Psoas muscle (tissue), 8 donors: Measurements from ENCODE around the gene BRI3. TPM values are rescaled to one million over a fixed set of nuclear protein-coding genes. Genes with fewer than 3 reads are reported as not detected.

Experiments used
- ATAC-seq, 4 donors: fragments of 200-7000 bp; cut with Tn5 transposase; one replicate each; pipeline ENCODE4 v1.9.1; 2020; ENCODE audit warnings: moderate library complexity in 3 of 4, mild to moderate bottlenecking in 2 of 4
- DNase-seq, 2 donors: peaks; one replicate each; pipeline ENCODE4 v3.0.0-alpha.2; 2020
- H3K27ac ChIP-seq: fragments of 200-600 bp; one replicate; pipeline ENCODE4 v1.8.0; 2022
- H3K27me3 ChIP-seq, 3 donors: fragments of 200-600 bp in 1 of 3; one replicate each; pipeline versions ENCODE4 v1.6.1 to v1.8.0; 2013 to 2022; ENCODE audit warnings: low read length in 2 of 3, mild to moderate bottlenecking in 2 of 3, moderate library complexity in 1 of 3; ENCODE audit not compliant: insufficient read depth in 3 of 3
- H3K36me3 ChIP-seq, 2 donors: fragments of 200-600 bp in 1 of 2; one replicate each; pipeline versions ENCODE4 v1.6.1 to v1.8.0; 2013 to 2022; ENCODE audit warnings: low read depth in 1 of 2, mild to moderate bottlenecking in 1 of 2, moderate library complexity in 1 of 2; ENCODE audit not compliant: insufficient read depth in 1 of 2
- H3K4me1 ChIP-seq: fragments of 200-600 bp; one replicate; pipeline ENCODE4 v1.8.0; 2022
- H3K4me3 ChIP-seq: fragments of 200-600 bp; one replicate; pipeline ENCODE4 v1.8.0; 2022; ENCODE audit warnings: mild to moderate bottlenecking
- H3K9me3 ChIP-seq: fragments of 200-600 bp; one replicate; pipeline ENCODE4 v1.8.0; 2022
- CTCF ChIP-seq: fragments of 200-600 bp; IDR thresholded peaks from one replicate; pipeline ENCODE4 v1.8.0; 2022; ENCODE audit warnings: antibody characterized with exemption
- WGBS, 3 donors: extraction: QIAGEN DNeasy Blood & Tissue Kit; methylation state at CpG; one replicate each; pipeline versions ENCODE4 v1.1.6 to v1.1.7; 2013; 5-methylcytosine and 5-hydroxymethylcytosine counted together
- intact Hi-C, 2 donors: fragments of 100-400 bp; cut with DNase I; formaldehyde crosslinking; loops; one replicate each; pipeline versions ENCODE4 v1.11.0 to v1.14.2; 2022
- polyA plus RNA-seq, 3 donors: library from polyadenylated mRNA; stranded (reverse); fragments of 200-250 nt; gene quantifications; one replicate each; pipeline ENCODE4 v1.2.3, GENCODE V29; 2013
- total RNA-seq, 4 donors: library from RNA; stranded (reverse); fragmentation: NEBNext Ultra II Directional in 2 of 4; extraction: Animal tissue kit (Norgen Biotek cat#: 25700) in 2 of 4; gene quantifications; one replicate each; pipeline versions ENCODE4 v1.2.1 to v1.2.4, GENCODE V29; 2021 to 2023
- donor health status: healthy with polysubstance abuse.
- donor health status: DM: no; HTN: no; CAD: no; lungs with moderate emphysema.
- donor health status: Bipolar disorder and iron deficiency.
- donor health status: healthy.
- donor health status: DM: yes; HTN: yes; CAD: no.
- donor health status: DM: no; HTN: no; CAD: no.
- donor health status: DM: no; HTN: no; CAD: no.
- donor health status: DM: yes; HTN: yes; CAD: no.

Gene BRI3
- total and polyA plus RNA-seq, 7 donors, result 231 to 529 (median 435) TPM

DNA sequence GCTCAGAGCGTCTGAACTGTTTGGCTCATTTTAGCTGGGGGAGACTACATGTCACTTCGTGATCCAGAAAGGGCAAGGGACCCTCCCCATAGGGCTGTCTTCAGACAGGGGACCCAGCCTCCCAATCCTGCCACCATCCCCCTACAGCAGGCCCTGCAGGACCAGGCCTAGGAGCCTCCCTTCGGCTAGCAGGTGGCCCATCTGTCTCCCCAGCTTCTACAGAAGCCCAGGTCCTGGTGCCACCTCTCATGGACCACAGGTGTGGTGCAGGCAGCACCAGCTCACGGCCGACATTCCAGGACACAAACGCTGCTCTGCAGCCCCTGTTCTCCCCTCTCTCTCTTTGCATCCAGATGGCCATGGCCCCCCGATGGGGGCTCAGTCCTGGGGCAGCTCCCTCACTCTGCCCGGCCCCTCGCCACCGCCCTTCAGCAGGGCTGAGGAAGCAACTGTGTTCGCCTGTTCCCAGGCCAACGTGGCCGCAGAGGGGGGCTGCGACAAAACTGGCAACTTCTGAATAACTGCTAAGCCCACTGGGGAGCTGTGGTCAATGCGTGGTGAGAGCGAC is 39.7 kb upstream of the BRI3 start:
- DNase-seq, result peak in 1 of 2 donors; percentile 35
- Histone ChIP-seq H3K36me3 (peaks cover 0 to 68% of the 10 kb centered on the region in 2 donors), H3K9me3 (no peaks in the 10 kb centered on the region)

DNA sequence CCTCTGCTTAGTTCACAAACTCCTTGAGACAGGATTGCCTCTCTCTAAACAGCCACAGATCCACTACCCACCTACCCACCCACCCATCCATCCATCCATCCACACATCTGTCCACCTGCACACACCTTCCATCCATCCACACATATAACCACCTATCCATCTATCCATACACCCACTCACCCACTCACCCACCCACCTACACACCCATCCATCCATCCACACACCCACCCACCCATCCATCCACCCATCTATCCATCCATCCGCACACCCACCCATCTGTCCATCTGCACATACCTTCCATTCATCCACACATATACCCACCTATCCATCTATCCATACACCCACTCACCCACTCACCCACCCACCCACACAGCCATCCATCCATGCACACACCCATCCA is 39.1 kb upstream of the BRI3 start:
- ATAC-seq (no peak), DNase-seq (peak in 1 of 2 donors; percentile 7)
- no peaks in the 10 kb centered on the region for H3K4me1 ChIP-seq
- no peak overlapping the region for H3K27ac ChIP-seq
- no peak overlapping the region for H3K4me3 ChIP-seq
- H3K36me3 ChIP-seq, result peaks cover 0 to 65% of the 10 kb centered on the region in 2 donors
- 91 to 100% (median 100%) methylated on average over 1 of the region's 1 CpG for WGBS, 3 donors
- TF ChIP-seq CTCF, result no peak
- intact Hi-C loops, result loop anchor here (5.0 to 10.0 kb wide), 3 partner anchors 135 to 218 kb away; partner anchors contain the start of gene LMTK2 (in 1 of the 2)
- no peaks in the 10 kb centered on the region for H3K9me3 ChIP-seq
- no peaks in the 10 kb centered on the region for H3K27me3 ChIP-seq

More for the DNA sequence above, 39.7 kb upstream of the BRI3 start:
- no peak overlapping the region for H3K27ac ChIP-seq
- no peaks in the 10 kb centered on the region for H3K27me3 ChIP-seq
- no peak overlapping the region for H3K4me3 ChIP-seq
- TF ChIP-seq CTCF, result no peak
- peak in 3 of 4 donors; percentile 9 to 20 (median 10) for ATAC-seq
- intact Hi-C loops, result loop anchor here (5.0 to 10.0 kb wide), 3 partner anchors 134 to 217 kb away; partner anchors contain the start of gene LMTK2 (in 1 of the 2)
- no peaks in the 10 kb centered on the region for H3K4me1 ChIP-seq
- WGBS, 3 donors, result 85 to 89% (median 86%) methylated on average over 16 of the region's 16 CpGs

DNA sequence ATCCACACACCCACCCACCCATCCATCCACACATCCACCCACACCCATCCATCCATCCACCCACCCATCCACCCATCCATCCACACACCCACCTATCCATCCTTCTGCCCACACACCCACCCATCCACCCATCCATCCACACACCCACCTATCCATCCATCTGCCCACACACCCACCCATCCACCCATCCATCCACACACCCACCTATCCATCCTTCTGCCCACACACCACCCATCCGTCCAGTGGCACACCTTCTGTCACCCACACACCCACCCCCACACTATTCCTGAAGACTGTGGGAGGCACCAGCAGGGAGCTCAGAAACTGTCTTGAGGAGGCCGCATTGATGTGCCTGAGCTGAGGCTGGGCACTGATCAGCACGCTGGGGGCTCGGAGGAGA is 38.6 kb upstream of the BRI3 start:
- no peaks in the 10 kb centered on the region for H3K27me3 ChIP-seq

GRCh38 chr7:98244871-98245270 is 36.6 kb upstream of the BRI3 start:
- ATAC-seq, result no peak
- intact Hi-C loops, result loop anchor here (5.0 to 10.0 kb wide), 3 partner anchors 138 to 220 kb away; partner anchors contain the start of gene LMTK2 (in 1 of the 2)
- no peak for DNase-seq
- peaks cover 3% of the 10 kb centered on the region for H3K4me1 ChIP-seq
- TF ChIP-seq CTCF, result no peak
- 89 to 93% (median 90%) methylated on average over 13 to 14 of the region's 14 CpGs for WGBS, 3 donors
- H3K9me3 ChIP-seq, result no peaks in the 10 kb centered on the region
- no peak overlapping the region for H3K4me3 ChIP-seq
- peaks cover 0 to 48% of the 10 kb centered on the region in 2 donors for H3K36me3 ChIP-seq
- no peak overlapping the region for H3K27ac ChIP-seq
- H3K27me3 ChIP-seq, result no peaks in the 10 kb centered on the region

More for the DNA sequence above, 38.6 kb upstream of the BRI3 start:
- Histone ChIP-seq H3K36me3 (peaks cover 0 to 66% of the 10 kb centered on the region in 2 donors), H3K4me3 (no peak overlapping the region), H3K27ac (no peak overlapping the region), H3K9me3 (no peaks in the 10 kb centered on the region), H3K4me1 (peaks cover 2% of the 10 kb centered on the region)
- intact Hi-C loops, result loop anchor here (5.0 to 10.0 kb wide), 3 partner anchors 136 to 218 kb away; partner anchors contain the start of gene LMTK2 (in 1 of the 2)
- ATAC-seq, result no peak
- no peak for TF ChIP-seq CTCF
- 93 to 97% (median 94%) methylated on average over 4 of the region's 4 CpGs for WGBS, 3 donors
- DNase-seq, result no peak
